Thoracic aorta (tissue), 2 donors: ENCODE results near the gene NUDCD2. TPM values are rescaled to one million over a fixed set of nuclear protein-coding genes. Genes with fewer than 3 reads are reported as not detected.

Experiments
- ATAC-seq: fragments of 150-250 bp; one replicate; pipeline ENCODE4 v1.8.0; 2017; ENCODE audit warnings: low read depth; ENCODE audit not compliant: insufficient number of reproducible peaks, low FRiP score
- DNase-seq: peaks from one replicate; pipeline ENCODE4 v3.0.0-alpha.2; 2020; ENCODE audit warnings: low spot score
- H3K27ac ChIP-seq, 2 donors: fragments of 200-600 bp; sonication (generic); 1 replicate in 1 of 2; 2 replicates in 1 of 2; pipeline ENCODE4 v1.5.1; 2016; ENCODE audit warnings: mild to moderate bottlenecking in 2 of 2, moderate library complexity in 2 of 2
- H3K27me3 ChIP-seq: fragments of 200-600 bp; sonication (generic); replicated peaks from 2 replicates; pipeline ENCODE4 v1.6.0; 2016; ENCODE audit warnings: mild to moderate bottlenecking; ENCODE audit not compliant: insufficient read depth
- H3K36me3 ChIP-seq: fragments of 200-600 bp; sonication (generic); one replicate; pipeline ENCODE4 v1.5.1; 2016
- H3K4me1 ChIP-seq, 2 donors: fragments of 200-600 bp; sonication (generic); 1 replicate in 1 of 2; 2 replicates in 1 of 2; pipeline versions ENCODE4 v1.5.1 to v1.6.0; 2016; ENCODE audit warnings: low read depth in 2 of 2, mild to moderate bottlenecking in 1 of 2; ENCODE audit not compliant: control insufficient read depth in 1 of 2
- H3K4me3 ChIP-seq: fragments of 200-600 bp; sonication (generic); 2 replicates; pipeline ENCODE4 v1.5.1; 2016; ENCODE audit warnings: mild to moderate bottlenecking
- H3K9me3 ChIP-seq: fragments of 200-600 bp; sonication (generic); 2 replicates; pipeline ENCODE4 v1.5.1; 2016
- total RNA-seq, 2 donors: library from RNA; depleted of rRNA; stranded (reverse); fragments of >200 nt; gene quantifications; one replicate each; pipeline versions ENCODE4 v1.1.0 to v1.2.3, GENCODE V29; 2016
- TF ChIP-seq, protein P1 (sequence below): fragments of 200-600 bp; sonication (generic); IDR thresholded peaks from one replicate; pipeline ENCODE4 v1.5.1; 2019; ENCODE audit warnings: antibody characterized with exemption

Gene NUDCD2
- total RNA-seq, 2 donors from 2014 or later = 4.7 to 5.5 TPM

DNA sequence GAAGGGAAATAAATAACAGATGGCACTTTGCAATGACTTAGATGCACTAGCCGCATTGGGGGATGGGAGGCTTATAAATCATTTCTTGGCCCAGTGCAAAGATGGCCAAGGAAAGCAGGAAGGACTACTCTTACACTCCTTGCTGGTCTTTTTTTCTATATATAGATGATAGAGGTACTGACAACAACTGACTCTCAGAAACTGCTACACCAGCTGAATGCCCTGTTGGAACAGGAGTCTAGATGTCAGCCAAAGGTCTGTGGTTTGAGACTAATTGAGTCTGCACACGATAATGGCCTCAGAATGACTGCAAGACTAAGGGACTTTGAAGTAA is 20.8 kb downstream of the NUDCD2 start:
- H3K36me3 ChIP-seq = peaks cover 16% of the 10 kb centered on the region
- H3K27me3 ChIP-seq = no peaks in the 10 kb centered on the region
- TF ChIP-seq, protein P1, sequence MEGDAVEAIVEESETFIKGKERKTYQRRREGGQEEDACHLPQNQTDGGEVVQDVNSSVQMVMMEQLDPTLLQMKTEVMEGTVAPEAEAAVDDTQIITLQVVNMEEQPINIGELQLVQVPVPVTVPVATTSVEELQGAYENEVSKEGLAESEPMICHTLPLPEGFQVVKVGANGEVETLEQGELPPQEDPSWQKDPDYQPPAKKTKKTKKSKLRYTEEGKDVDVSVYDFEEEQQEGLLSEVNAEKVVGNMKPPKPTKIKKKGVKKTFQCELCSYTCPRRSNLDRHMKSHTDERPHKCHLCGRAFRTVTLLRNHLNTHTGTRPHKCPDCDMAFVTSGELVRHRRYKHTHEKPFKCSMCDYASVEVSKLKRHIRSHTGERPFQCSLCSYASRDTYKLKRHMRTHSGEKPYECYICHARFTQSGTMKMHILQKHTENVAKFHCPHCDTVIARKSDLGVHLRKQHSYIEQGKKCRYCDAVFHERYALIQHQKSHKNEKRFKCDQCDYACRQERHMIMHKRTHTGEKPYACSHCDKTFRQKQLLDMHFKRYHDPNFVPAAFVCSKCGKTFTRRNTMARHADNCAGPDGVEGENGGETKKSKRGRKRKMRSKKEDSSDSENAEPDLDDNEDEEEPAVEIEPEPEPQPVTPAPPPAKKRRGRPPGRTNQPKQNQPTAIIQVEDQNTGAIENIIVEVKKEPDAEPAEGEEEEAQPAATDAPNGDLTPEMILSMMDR = no peak
- no peak overlapping the region for H3K27ac ChIP-seq
- H3K4me3 ChIP-seq = peak overlapping the region; percentile 98
- H3K9me3 ChIP-seq = no peaks in the 10 kb centered on the region
- peaks cover 22 to 33% of the 10 kb centered on the region in 2 donors for H3K4me1 ChIP-seq
- no peak for ATAC-seq
- no peak for DNase-seq

DNA sequence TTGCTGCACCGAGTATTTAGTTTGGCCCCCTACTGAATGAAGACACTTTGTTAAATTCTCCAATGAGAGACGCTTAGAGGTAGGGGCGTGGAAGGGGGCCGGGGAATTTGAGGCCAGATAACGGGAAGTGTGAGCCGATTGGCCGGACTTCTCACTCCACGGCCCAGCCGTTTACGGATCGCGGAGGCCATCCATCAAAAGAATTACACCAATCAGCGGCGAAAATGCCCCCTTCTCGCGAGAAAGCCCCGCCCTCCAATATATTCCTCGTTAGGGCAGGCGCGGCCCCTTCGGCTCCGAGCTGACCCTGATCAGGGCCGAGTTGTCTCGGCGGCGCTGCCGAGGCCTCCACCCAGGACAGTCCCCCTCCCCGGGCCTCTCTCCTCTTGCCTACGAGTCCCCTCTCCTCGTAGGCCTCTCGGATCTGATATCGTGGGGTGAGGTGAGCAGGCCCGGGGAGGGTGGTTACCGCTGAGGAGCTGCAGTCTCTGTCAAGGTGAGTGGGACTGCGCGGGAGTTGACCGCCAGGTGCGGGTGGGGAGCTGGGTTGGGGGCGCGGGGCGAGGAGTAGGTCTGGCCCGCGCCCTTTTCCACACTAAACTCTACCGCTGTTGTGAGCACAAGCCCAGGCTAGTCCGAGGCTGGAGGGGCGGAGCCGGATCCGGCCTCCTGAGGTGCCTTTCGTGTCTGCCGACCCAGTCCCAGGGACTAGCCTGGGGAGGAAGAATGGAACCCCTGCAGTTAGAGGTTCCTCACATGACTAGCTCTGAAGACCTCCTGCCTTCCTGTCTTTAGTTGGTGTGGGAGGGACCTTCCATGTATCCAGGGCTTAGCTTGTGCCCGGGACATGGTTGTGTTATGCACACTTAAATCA is 22.4 kb downstream of the NUDCD2 start, which contains the start of gene CCNG1:
Gene CCNG1 (plus strand): TSS at position 287 of the 874 bp plus-strand sequence. CDS start 1,662 bp downstream, outside the sequence.
- TF ChIP-seq, protein P1 = peak; percentile 21
- peak within 1 kb of the TSS; percentile 98 for H3K4me3 ChIP-seq
- H3K4me1 ChIP-seq = peaks cover 22 to 33% of the 10 kb centered on the region in 2 donors
- peaks cover 7% of the 10 kb centered on the region for H3K36me3 ChIP-seq
- DNase-seq = peak; percentile 85
- H3K9me3 ChIP-seq = no peaks in the 10 kb centered on the region
- H3K27ac ChIP-seq = peak within 1 kb of the TSS; percentile 92 to 93
- no peaks in the 10 kb centered on the region for H3K27me3 ChIP-seq
- ATAC-seq = peak; percentile 96

DNA sequence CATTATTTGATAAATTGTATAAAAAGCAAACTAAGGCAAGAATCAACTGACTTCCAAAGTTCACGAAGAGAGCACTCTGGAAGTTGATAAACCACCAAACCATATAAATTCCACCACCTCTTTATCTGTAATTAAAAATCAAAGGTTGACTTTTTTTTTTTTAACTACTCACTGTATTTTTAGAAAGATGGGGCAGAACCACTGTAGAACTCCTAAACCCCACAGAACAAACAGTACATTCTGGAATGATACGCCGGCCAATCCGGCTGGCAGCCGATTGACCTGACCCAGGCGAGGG is 22.9 kb downstream of the NUDCD2 start:
- Histone ChIP-seq H3K9me3 (no peaks in the 10 kb centered on the region), H3K4me3 (peak overlapping the region; percentile 98), H3K4me1 (peaks cover 22 to 33% of the 10 kb centered on the region in 2 donors), H3K27ac (peak overlapping the region; percentile 92 to 93), H3K27me3 (no peaks in the 10 kb centered on the region), H3K36me3 (peaks cover 1% of the 10 kb centered on the region)
- TF ChIP-seq, protein P1 = no peak
- ATAC-seq (no peak), DNase-seq (no peak)

DNA sequence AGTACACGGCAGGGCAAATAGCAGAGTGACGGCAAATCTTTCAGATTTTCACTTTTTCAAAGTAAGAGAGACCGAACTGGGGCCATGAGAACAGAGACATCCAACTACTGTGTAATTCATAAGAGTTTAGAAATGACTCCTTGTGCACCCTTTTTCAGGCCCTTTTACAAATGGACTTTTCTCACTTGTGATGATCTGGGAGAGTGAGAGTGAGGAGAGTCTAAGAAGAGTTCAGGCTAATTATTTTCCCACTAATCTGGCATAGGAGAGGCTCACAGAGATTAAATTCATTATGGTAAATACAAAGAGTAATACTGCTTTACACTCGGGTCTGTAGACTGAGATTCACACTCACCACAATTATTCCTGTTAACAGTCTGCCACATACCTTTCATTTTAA is 23.4 kb downstream of the NUDCD2 start:
- peak overlapping the region; percentile 92 to 93 for H3K27ac ChIP-seq
- no peaks in the 10 kb centered on the region for H3K36me3 ChIP-seq
- no peaks in the 10 kb centered on the region for H3K27me3 ChIP-seq
- ATAC-seq (no peak), DNase-seq (no peak)
- TF ChIP-seq, protein P1 = no peak
- peak overlapping the region; percentile 98 for H3K4me3 ChIP-seq
- peaks cover 22 to 33% of the 10 kb centered on the region in 2 donors for H3K4me1 ChIP-seq
- H3K9me3 ChIP-seq = no peaks in the 10 kb centered on the region

DNA sequence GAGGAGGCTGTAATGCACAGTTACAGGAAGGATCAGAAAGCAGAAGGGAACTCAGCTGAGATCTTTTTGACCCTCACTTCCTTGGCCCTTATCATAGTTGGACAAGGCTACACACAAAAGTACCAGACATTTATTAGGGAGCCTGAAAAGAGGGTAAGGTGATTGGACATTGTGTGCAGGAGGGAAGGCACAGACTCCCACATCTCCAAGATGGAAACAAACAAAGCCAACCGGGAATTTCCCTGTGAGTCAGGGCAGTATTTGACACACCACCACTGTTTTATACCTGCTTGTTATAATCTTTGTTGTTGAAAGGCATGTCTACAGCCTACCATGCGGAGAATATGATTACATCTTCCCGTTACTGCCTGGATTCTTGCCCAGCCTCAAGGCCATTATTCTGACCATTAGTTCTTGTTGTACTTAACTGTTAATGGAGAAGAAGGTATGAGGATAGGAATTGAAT is 25.5 kb downstream of the NUDCD2 start:
- no peak overlapping the region for H3K4me3 ChIP-seq
- H3K4me1 ChIP-seq = peaks cover 11 to 17% of the 10 kb centered on the region in 2 donors
- no peak for DNase-seq
- TF ChIP-seq, protein P1 = no peak
- no peak overlapping the region for H3K27ac ChIP-seq
- H3K36me3 ChIP-seq = no peaks in the 10 kb centered on the region
- H3K9me3 ChIP-seq = no peaks in the 10 kb centered on the region
- ATAC-seq = no peak
- no peaks in the 10 kb centered on the region for H3K27me3 ChIP-seq
